K562 (cell line): ENCODE data around the gene RNF145. TPM values are rescaled to one million over a fixed set of nuclear protein-coding genes. Genes with fewer than 3 reads are reported as not detected.

Experiments used
- ATAC-seq: fragments of 200-7000 bp; cut with Tn5 transposase; 3 replicates; pipeline ENCODE4 v1.9.1; 2020; ENCODE audit warnings: moderate library complexity
- BruUV-seq: library from RNA; stranded (reverse); fragments of 400-500 nt; replicated peaks from 2 replicates; lab custom pipeline; 2021; lab: Mats Ljungman, UMichigan
- CTCF ChIA-PET: fragments of 300-600 bp; formaldehyde crosslinking; extraction: SDS; loops from one replicate; lab custom pipeline; 2021; ENCODE audit warnings: low intra/inter-chr PET ratio; lab: Yijun Ruan, JAX
- POLR2A ChIA-PET: fragments of 300-600, 350-650 bp; sonication (Branson Sonifier 250); formaldehyde crosslinking; extraction: SDS; loops from one replicate; lab custom pipeline; 2021; ENCODE audit warnings: antibody characterized with exemption, inconsistent platforms; lab: Yijun Ruan, JAX
- DNase-seq, 4 experiments: peaks; one replicate each; pipeline versions ENCODE4 v3.0.0 to v3.0.0-alpha.2; 2011 to 2018; ENCODE audit warnings: low spot score in 3 of 4, mixed read lengths in 3 of 4; ENCODE audit errors: extremely low read depth in 1 of 4
- FAIRE-seq: peaks from 2 replicates; lab custom pipeline; 2011; peaks lifted over from hg19 to GRCh38; lab: Jason Lieb, UNC
- H2AFZ ChIP-seq: 2 replicates; pipeline ENCODE4 v1.6.0; 2011; ENCODE audit warnings: low read depth, low read length, control low read depth, inconsistent platforms
- H3K27ac ChIP-seq: fragments of 200-600 bp; 3 replicates; pipeline ENCODE4 v1.8.0; 2011; ENCODE audit warnings: low read depth, mild to moderate bottlenecking, control low read depth, inconsistent platforms, low read length, moderate library complexity, mixed read lengths; ENCODE audit errors: extremely low read depth
- H3K27me3 ChIP-seq, 2 experiments: fragments of 300-600 bp in 1 of 2; 2 replicates in 1 of 2; 3 replicates in 1 of 2; pipeline versions ENCODE4 v1.6.0 to v1.8.0; 2011; ENCODE audit warnings: inconsistent platforms in 2 of 2, low read length in 2 of 2, mild to moderate bottlenecking in 1 of 2, mixed read lengths in 1 of 2, moderate library complexity in 1 of 2; ENCODE audit not compliant: control insufficient read depth in 2 of 2, insufficient read depth in 2 of 2
- H3K36me3 ChIP-seq: fragments of 300-600 bp; 3 replicates; pipeline ENCODE4 v1.8.0; 2011; ENCODE audit warnings: mild to moderate bottlenecking, low read length, inconsistent platforms; ENCODE audit not compliant: control insufficient read depth, insufficient read depth
- H3K4me1 ChIP-seq, 2 experiments: fragments of 200-600 bp in 1 of 2; replicated peaks in 1 of 2; 2 replicates in 1 of 2; 3 replicates in 1 of 2; pipeline versions ENCODE4 v1.5.1 to v1.8.0; 2011; ENCODE audit warnings: inconsistent platforms in 2 of 2, low read length in 2 of 2, mild to moderate bottlenecking in 1 of 2, mixed read lengths in 1 of 2, moderate library complexity in 1 of 2; ENCODE audit not compliant: control insufficient read depth in 2 of 2, insufficient read depth in 2 of 2
- H3K4me2 ChIP-seq: 2 replicates; pipeline ENCODE4 v1.6.1; 2011; ENCODE audit warnings: low read length, control low read depth, inconsistent platforms, mixed read lengths; ENCODE audit not compliant: insufficient read depth
- H3K4me3 ChIP-seq: fragments of 200-600 bp; sonication (generic), shearing (Covaris generic); 2 replicates; pipeline ENCODE4 v1.5.1; 2016; ENCODE audit warnings: control low read depth, inconsistent platforms
- H3K79me2 ChIP-seq: fragments of 200-600 bp; 3 replicates; pipeline ENCODE4 v1.8.0; 2011; ENCODE audit warnings: low read length, inconsistent platforms; ENCODE audit not compliant: control insufficient read depth, insufficient read depth
- H3K9ac ChIP-seq, 2 experiments: 2 replicates each; pipeline versions ENCODE4 v1.6.0 to v1.6.1; 2011; ENCODE audit warnings: low read depth in 2 of 2, low read length in 2 of 2, control low read depth in 1 of 2, inconsistent platforms in 1 of 2, mild to moderate bottlenecking in 1 of 2, mixed read lengths in 1 of 2; ENCODE audit not compliant: insufficient read depth in 1 of 2
- H3K9me1 ChIP-seq: one replicate; pipeline ENCODE4 v1.6.0; 2011; ENCODE audit warnings: inconsistent platforms, mild to moderate bottlenecking, low read length, moderate library complexity; ENCODE audit not compliant: control insufficient read depth, insufficient read depth
- H3K9me3 ChIP-seq: replicated peaks from 2 replicates; pipeline ENCODE4 v1.5.1; 2011; ENCODE audit warnings: low read depth, low read length, inconsistent platforms; ENCODE audit not compliant: control insufficient read depth, insufficient read depth
- H4K20me1 ChIP-seq: replicated peaks from 2 replicates; pipeline ENCODE4 v1.6.1; 2011; ENCODE audit warnings: low read length, inconsistent platforms, mixed read lengths; ENCODE audit not compliant: control insufficient read depth, insufficient read depth
- HCFC1 ChIP-seq: IDR thresholded peaks from 2 replicates; pipeline ENCODE4 v1.6.1; 2012; ENCODE audit warnings: low read depth, low read length, improper control_type of control experiment
- POLR2B ChIP-seq: fragments of 450-650 bp; IDR thresholded peaks from 2 replicates; pipeline ENCODE4 v1.6.1; 2018; ENCODE audit warnings: low read depth; ENCODE audit not compliant: partially characterized antibody
- POLR2G ChIP-seq: fragments of 200-400 bp; formaldehyde crosslinking; IDR thresholded peaks from 2 replicates; pipeline ENCODE4 v1.6.1; 2017; ENCODE audit warnings: low read depth, mild to moderate bottlenecking, antibody characterized with exemption, low read length, moderate library complexity
- ZBTB43 ChIP-seq: sonication (generic); formaldehyde crosslinking; IDR thresholded peaks from 2 replicates; pipeline ENCODE4 v1.8.0; 2023; ENCODE audit warnings: mild to moderate bottlenecking, missing genetic modification reagents
- ZNF507 ChIP-seq: conservative IDR thresholded peaks from 2 replicates; pipeline ENCODE4 v1.6.1; 2017; ENCODE audit warnings: missing genetic modification characterization, missing compliant biosample characterization
- WGBS: fragments of 100-300 bp; shearing (Covaris generic); methylation state at CpG from one replicate; pipeline ENCODE4 v1.1.6; 2016; ENCODE audit warnings: low coverage, mixed read lengths; ENCODE audit not compliant: insufficient coverage; ENCODE audit errors: missing lambda C conversion rate; 5-methylcytosine and 5-hydroxymethylcytosine counted together
- in situ Hi-C: fragments of 300-500 bp; cut with MboI; formaldehyde crosslinking; loops from 4 replicates; pipeline ENCODE4 v1.15.0; 2018; ENCODE audit warnings: inconsistent platforms, mixed read lengths
- intact Hi-C: fragments of 100-400 bp; cut with micrococcal nuclease; formaldehyde crosslinking; loops from 2 replicates; pipeline ENCODE4 v1.14.2; 2022
- polyA plus RNA-seq, 8 experiments: library from polyadenylated mRNA; depleted of rRNA in 4 of 8; stranded (reverse) in 5 of 8; unstranded in 3 of 8; fragments of >200 nt; fragmentation: Nextera tagmentation in 2 of 8; fragmentation: Illumina TruSeq in 1 of 8; extraction: Ambion mirVana in 2 of 8; extraction: Trizol in 1 of 8; gene quantifications; 2 replicates each; pipeline versions ENCODE4 v1.2.1 to v1.2.3, GENCODE V29; 2011 to 2014; ENCODE audit warnings: inconsistent platforms in 1 of 8, missing spikeins in 1 of 8
- total RNA-seq, 7 experiments: library from RNA; depleted of rRNA in 6 of 7; stranded (reverse); fragments of >200 nt in 6 of 7; fragmentation: Illumina TruSeq in 2 of 7; extraction: Trizol in 2 of 7; gene quantifications; 2 replicates each; pipeline versions ENCODE4 v1.2.1 to v1.2.3, GENCODE V29; 2011 to 2021; ENCODE audit warnings: low replicate concordance in 1 of 7
- TF ChIP-seq, protein P1 (sequence below): sonication (generic); formaldehyde crosslinking; IDR thresholded peaks from 2 replicates; pipeline ENCODE4 v1.8.1; 2022; ENCODE audit warnings: missing genetic modification reagents

RNF145 gene
- total and polyA plus RNA-seq, 9 of the 15 experiments (the other 6 are each of a cell fraction or from before 2014, with no cell fraction given): 13.6 to 40.7 (median 25.4) TPM

DNA sequence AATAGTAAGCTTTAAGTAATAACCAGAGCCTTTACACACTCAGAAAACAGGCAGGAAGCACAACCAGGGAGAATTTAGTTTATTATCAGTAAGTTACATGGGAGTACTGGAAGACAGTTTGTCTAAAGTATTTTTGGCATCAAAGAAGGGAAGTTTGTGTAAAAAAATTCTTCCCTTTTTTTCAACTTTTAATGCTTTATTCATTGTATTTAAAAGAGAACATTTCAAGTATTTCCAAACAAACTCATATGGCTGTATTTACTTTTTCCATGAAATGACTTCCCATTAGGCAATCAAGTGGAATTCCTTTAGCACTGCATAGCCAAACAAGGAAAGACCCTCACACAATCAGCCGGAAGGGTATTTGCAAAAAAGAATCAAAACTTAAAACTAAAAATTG lies 26.7 kb downstream of the RNF145 start:
- TF ChIP-seq, protein P1, sequence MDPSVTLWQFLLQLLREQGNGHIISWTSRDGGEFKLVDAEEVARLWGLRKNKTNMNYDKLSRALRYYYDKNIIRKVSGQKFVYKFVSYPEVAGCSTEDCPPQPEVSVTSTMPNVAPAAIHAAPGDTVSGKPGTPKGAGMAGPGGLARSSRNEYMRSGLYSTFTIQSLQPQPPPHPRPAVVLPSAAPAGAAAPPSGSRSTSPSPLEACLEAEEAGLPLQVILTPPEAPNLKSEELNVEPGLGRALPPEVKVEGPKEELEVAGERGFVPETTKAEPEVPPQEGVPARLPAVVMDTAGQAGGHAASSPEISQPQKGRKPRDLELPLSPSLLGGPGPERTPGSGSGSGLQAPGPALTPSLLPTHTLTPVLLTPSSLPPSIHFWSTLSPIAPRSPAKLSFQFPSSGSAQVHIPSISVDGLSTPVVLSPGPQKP (CRISPR knock-in tag): no peak
- TF ChIP-seq POLR2G (no peak), ZNF507 (tag) (no peak), POLR2B (no peak), HCFC1 (no peak), ZBTB43 (CRISPR knock-in tag) (no peak)
- Histone ChIP-seq H3K4me1 (peaks cover 0 to 7% of the 10 kb centered on the region in 2 experiments; a peak in 3 of 5 replicates), H3K27ac (no peak overlapping the region), H3K9me3 (no peaks in the 10 kb centered on the region), H3K9ac (no peak overlapping the region), H3K79me2 (peaks cover 66% of the 10 kb centered on the region), H4K20me1 (no peaks in the 10 kb centered on the region), H3K27me3 (no peaks in the 10 kb centered on the region), H3K36me3 (peaks cover 60% of the 10 kb centered on the region), H3K9me1 (no peaks in the 10 kb centered on the region), H3K4me3 (no peak overlapping the region), H3K4me2 (no peak overlapping the region), H2AFZ (no peak overlapping the region)
- in situ Hi-C loops (no loop called here), intact Hi-C loops (no loop called here)
- ChIA-PET POLR2A (no interaction called here), CTCF (no interaction called here)
- BruUV-seq: no TSS peak
- ATAC-seq (no peak), FAIRE-seq (no peak), DNase-seq (no peak)
- WGBS: 100% methylated on average over 1 of the region's 1 CpG
